ENCODE results near the gene MYOM3.

MYOM3 gene

DNA sequence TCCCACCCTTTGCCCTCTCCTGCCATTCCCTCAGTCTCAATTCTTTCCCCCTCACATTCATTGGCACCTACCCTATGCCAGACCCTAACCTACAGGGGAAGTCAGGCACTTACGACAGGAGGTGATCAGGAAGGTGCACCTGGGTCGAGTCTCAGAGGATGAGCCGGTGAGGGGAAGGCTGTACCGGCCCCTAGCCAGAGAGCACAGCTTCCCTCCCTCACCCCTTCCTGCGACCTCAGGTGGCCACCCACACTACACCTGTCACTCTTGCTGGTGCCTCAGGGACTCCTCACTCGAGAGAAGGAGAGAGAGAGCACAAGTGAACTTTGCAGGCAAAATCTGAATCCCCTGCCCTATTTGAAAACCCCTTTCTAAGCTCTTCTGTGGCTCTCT, 1.7 kb upstream of the MYOM3 start:
- no peak for DNase-seq

DNA sequence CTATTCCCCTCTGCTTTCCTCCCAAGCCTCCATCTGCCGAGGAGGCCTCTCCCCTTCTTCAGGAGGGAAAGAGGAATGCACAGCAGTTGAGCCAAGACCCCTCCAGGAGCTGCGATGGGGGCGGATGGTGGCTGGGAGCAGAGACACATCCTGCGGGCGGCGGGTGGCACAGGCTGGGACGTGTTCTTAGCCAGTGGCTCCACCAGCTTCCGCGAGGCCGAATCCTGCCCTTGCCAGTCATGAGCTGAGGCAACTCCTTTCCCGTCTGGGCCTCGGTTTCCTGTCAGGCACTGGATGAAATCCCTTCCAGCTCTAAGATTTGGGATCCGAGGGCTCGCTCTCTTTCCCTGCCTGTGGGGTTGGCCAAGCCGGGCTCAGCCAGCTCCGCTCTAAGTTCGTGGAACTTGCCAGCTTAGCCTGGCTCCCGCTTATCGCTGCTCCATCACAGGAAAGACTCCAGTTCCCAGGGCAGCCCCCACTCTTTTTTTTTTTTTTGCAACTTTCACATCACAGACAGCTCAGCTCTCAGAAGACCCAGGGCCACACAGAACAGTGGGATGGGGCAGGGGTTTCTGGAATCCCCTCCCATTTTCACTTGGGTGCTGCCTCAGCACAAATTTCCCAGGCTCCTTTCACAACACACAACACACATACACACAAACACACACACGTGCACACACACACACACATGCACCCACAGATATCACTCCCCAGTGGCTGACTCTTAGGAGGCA, 506 bp downstream of the MYOM3 start:
- DNase-seq: no peak

- no peak for DNase-seq
These were observed 1.2 kb downstream of the MYOM3 start for GRCh38 chr1:24110642-24111261.

GRCh38 chr1:24109686-24110475, 2.1 kb downstream of the MYOM3 start:
- DNase-seq: no peak

DNA sequence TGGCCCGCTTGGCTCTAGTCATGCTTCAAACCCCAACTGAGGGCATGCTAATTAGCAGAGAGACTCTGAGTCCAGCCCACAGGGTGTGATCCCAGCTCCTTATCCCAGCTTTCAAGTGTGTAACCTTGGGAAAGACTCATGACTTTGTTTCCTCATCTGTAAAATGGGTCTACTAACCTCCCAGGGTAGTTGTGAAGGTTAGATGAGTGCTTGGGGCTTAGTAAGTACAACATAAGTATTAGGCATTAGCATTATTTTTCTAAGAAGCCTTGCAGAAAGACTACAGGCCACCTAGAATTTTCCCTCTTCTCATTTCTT, 2.8 kb downstream of the MYOM3 start:
- no peak for DNase-seq

DNA sequence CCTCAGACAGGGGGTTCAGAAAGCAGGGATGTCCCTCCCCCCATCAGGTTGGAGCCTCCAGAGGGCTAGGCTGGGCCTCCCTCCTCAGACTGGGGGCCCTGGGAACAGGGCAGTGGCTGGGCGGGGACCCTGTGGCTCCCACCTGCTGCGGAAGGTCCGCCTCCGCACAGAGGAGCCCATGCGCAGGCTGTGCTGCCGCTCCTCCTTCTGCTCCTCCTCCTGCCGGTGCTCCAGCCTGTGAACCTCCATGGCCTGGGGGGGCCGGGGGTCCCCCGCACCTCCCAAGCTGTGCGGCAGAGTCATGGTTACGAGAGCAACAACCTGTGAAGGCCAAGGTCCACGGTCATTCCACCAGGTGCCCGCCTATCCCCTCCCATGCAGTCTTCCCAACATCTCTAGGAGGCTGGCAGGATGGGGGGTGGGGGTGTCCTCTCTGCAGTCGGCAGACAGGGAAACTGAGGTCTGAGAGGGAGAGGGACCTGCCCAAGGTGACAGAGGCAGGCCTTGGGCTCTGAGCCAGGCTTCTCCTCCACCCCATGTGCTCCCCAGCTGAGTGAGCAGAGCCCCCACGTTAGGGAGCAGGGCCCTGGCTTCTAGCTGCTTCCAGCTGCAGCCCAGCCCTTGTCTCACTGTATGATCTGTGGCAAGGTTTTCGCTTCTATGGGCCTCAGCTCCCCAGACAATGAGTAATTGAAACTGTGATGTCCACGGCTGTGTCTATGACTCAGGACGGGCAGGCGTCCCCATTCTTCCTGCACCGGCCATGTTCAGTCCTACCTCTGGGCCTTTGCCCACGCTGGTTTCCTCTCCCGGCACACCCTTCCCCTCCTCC, 3.4 kb downstream of the MYOM3 start:
- DNase-seq: no peak

DNA sequence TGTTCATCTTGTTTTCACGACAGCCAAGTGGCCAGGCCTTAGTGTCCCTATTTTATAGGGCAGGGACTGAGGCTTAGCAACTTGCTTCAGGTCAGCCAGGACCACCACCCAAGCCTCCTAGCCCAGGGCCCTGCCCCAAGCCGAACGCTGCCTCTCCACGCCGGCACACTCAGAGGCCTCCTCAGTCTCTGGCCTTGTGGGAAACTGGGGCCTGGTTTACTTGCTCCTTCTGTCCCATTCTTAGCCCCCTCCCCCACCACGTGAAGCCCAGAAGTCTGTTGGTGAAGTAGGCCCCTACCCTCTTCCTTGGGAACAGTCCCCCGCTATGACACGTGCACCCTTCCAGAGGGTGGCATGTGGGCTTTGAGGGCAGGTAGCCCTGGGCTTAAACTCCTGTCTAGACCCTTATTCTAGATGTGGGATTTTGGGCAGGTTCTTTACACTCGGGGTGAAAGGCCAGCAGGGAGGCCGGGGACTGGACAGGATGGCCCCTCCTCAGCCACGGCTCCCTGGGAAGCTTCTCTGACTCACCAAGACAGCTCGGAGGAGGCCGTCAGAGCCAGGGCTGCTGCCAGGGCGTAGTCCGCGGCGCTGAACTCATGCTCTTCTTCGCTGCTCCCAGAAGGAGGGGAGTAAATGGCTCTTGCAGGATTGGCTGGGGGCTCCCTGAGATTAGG, 4.3 kb downstream of the MYOM3 start:
- DNase-seq: no peak

DNA sequence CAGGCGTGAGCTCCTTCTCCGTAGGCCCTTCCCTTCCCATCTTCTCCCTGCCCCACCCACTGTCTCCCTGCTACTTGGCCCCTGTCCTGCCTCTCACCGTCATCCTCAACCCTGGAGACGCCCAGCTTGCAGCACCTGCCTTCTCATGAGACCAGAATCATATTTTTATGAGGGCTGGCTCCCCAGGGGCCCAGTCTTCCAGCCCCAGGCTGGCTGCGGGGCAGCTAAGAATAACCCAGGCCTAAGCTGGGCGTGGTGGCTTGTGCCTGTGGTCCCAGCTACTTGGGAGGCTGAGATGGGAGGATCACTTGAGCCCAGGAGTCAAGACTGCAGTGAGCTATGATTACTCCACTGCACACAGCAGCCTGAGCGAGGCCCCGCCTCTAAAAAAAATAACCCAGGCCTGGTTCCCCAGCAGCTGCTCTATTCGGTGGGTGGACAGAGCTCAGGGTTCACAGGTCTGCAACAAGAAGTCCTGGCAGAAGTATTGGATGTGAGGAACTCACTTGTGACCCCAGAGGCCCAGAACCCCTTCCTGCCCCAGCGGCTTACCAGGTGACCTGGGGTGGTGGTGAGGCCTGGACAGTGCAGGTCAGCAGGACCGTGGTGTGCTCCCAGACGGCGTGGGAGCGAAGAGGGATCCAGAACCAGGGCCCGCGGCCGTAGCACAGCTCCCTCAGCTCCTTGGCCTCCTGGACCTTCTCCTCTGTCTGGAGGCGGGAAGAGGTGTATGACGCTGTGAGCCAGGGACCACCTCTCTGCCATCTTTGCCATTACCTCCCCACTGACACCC, 6.4 kb downstream of the MYOM3 start:
- no peak for DNase-seq

GRCh38 chr1:24104854-24105253, 7.1 kb downstream of the MYOM3 start:
- DNase-seq: no peak

GRCh38 chr1:24103879-24104278, 8.1 kb downstream of the MYOM3 start:
- DNase-seq: no peak

- DNase-seq: no peak
These were observed 8.5 kb downstream of the MYOM3 start for GRCh38 chr1:24103408-24103807.

- no peak for DNase-seq
These were observed 9.0 kb downstream of the MYOM3 start for GRCh38 chr1:24102961-24103360.

DNA sequence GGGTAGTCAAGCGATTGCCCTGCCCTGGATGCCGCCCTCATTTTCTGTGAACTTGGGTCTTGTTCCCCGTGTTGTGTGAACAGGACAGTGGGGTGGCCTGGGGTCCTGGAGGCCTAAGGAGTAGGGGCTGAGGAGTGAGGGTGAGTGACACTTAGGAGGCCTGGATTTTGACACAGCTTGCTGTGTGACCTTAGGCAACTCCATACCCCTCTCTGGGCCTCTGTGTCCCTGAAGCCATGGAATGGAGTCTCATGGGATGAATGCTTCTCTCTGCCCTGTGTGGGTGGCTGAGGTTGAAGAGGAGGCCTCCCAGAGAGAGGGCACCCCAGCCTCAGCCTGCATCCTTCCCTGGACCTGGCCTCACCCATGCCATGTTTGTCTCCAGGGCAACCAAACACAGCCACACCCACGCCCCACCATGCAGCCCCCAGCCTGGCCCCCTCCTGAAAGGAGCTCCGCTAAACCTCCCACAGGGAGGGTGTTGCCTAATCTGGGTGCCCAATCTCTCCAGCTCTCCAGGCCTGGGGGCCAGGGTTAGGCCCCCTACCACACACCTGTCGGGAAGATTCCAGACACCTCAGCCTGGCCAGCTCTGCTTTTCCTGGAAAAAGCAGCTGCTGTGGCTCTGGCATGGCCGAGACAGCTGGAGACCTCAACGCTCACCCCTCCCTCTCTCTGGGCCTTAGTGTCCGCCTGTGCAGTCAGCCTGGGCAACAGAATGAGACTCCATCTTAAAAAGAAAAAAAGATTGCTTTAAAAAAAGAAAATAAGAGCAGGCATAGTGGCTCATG, 9.9 kb downstream of the MYOM3 start:
- DNase-seq: no peak

- no peak for DNase-seq
These were observed 10.8 kb downstream of the MYOM3 start for GRCh38 chr1:24100945-24101737.

GRCh38 chr1:24098943-24099638, 12.8 kb downstream of the MYOM3 start:
- DNase-seq: no peak

DNA sequence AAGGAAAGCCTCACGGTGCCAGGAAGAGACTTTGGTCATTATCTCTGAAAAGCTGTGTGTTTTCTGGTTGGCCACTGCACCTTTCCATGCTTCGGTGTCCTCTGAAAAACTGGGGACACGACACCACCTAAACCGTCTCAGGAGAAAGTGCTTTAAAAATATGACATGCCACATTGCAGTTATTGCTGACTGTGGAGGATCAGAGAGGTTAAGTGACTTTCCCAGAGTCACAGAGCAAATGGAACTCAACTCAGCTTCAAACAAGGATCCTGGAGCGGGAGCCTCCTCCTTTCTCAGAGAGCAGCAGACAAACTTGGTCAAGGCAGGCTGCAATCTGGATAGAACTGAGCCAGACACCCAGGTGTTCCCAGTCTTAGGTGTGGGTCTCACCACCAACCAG, 13.8 kb downstream of the MYOM3 start:
- DNase-seq: no peak

DNA sequence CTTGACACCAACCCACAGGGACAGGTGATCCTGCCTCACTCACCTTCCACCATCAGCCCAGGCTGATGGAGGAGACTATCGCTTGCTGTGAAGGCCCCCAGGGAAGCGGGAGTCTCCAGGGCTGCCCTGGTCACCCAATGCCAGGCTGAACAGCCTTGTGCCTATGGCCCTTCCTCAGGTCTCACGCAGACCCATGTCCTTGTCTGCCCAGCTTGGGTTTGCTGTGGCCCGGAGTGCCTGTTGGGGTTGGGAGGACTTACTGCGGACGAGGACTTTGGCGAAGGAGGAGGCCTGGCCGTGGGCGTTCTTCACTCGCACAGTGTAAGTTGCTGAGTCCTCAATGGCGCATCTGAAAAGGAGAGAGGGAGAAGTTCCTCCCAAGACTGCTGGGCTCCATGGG, 14.3 kb downstream of the MYOM3 start:
- no peak for DNase-seq

DNA sequence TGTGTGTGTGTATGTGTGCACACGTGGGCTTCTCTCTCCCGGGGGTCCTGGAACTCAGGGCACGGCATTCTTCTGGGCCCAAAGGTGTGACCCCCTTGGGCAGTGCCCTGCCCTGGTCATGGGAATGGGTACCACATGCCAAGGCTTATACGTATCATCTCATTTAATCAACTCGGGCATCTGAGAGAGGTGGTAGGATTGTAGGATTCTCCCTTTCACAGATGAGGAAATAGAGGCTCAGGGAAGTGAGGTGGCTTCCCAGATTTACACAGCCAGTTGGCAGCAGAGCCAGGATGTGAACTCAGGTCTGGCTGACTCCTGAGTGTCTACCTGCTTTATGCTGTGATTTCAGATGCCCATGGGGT, 15.2 kb downstream of the MYOM3 start:
- DNase-seq: no peak

GRCh38 chr1:24096009-24096738, 15.8 kb downstream of the MYOM3 start:
- DNase-seq: no peak

All from CD4-positive, alpha-beta T cell treated with Interleukin-21 for 1 hour (primary cell).